ENCODE data around the gene LRIG2. TPM values are rescaled to one million over a fixed set of nuclear protein-coding genes. Genes with fewer than 3 reads are reported as not detected.
A peak's percentile ranks its signal among the peaks of the same experiment; 100 is the strongest.

The LRIG2 gene
- total and polyA plus RNA-seq, 2 experiments from 2014 or later = 4.3 to 12.7 TPM

- no peak overlapping the region for H3K4me3 ChIP-seq
- WGBS (ENCODE audit: low lambda C conversion rate, missing lambda C conversion rate) = 95% methylated on average over 4 of the region's 4 CpGs
- peaks cover 32% of the 10 kb centered on the region for H3K79me2 ChIP-seq
- no peaks in the 10 kb centered on the region for H3K27me3 ChIP-seq
- H3K27ac ChIP-seq = no peak overlapping the region
- no peak for DNase-seq (ENCODE audit: low spot score)
- no peaks in the 10 kb centered on the region for H3K36me3 ChIP-seq (replicated peaks; ENCODE audit: insufficient read depth, low read depth)
- H3K9me2 ChIP-seq (replicated peaks; ENCODE audit: insufficient read depth) = no peaks in the 10 kb centered on the region
- peaks cover 4% of the 10 kb centered on the region for H3K4me1 ChIP-seq (ENCODE audit: insufficient read depth)
- H3K4me2 ChIP-seq = no peak overlapping the region
- peaks cover under 1% of the 10 kb centered on the region for H4K20me1 ChIP-seq (ENCODE audit: insufficient read depth, poor library complexity, severe bottlenecking)
- no peaks in the 10 kb centered on the region for H3K9me3 ChIP-seq (ENCODE audit: low read depth)
- no peak overlapping the region for H2AFZ ChIP-seq
- TF ChIP-seq EZH2 (IDR thresholded peaks at IDR 0.05; ENCODE audit: borderline replicate concordance) = no peak
- TF ChIP-seq EZH2phosphoT487 (IDR thresholded peaks at IDR 0.05; ENCODE audit: low read depth, severe bottlenecking, unreplicated experiment) = no peak
- TF ChIP-seq CTCF (IDR thresholded peaks at IDR 0.05; ENCODE audit: poor library complexity) = no peak
Observed at GRCh38 chr1:113094506-113094905, 21.5 kb downstream of the LRIG2 start.

- WGBS (ENCODE audit: low lambda C conversion rate, missing lambda C conversion rate) = 76% methylated on average over 5 of the region's 5 CpGs
- no peak overlapping the region for H2AFZ ChIP-seq
- H3K4me3 ChIP-seq = no peak overlapping the region
- peak overlapping the region; percentile 34 for H3K27ac ChIP-seq
- peaks cover 21% of the 10 kb centered on the region for H3K79me2 ChIP-seq
- TF ChIP-seq EZH2 (IDR thresholded peaks at IDR 0.05; ENCODE audit: borderline replicate concordance) (no peak), EZH2phosphoT487 (IDR thresholded peaks at IDR 0.05; ENCODE audit: low read depth, severe bottlenecking, unreplicated experiment) (no peak), CTCF (IDR thresholded peaks at IDR 0.05; ENCODE audit: poor library complexity) (no peak)
- no peaks in the 10 kb centered on the region for H3K9me3 ChIP-seq (ENCODE audit: low read depth)
- no peaks in the 10 kb centered on the region for H3K27me3 ChIP-seq
- H3K36me3 ChIP-seq (replicated peaks; ENCODE audit: insufficient read depth, low read depth) = no peaks in the 10 kb centered on the region
- H3K4me1 ChIP-seq (ENCODE audit: insufficient read depth) = peaks cover 4% of the 10 kb centered on the region
- H4K20me1 ChIP-seq (ENCODE audit: insufficient read depth, poor library complexity, severe bottlenecking) = no peaks in the 10 kb centered on the region
- DNase-seq (ENCODE audit: low spot score) = no peak
- no peaks in the 10 kb centered on the region for H3K9me2 ChIP-seq (replicated peaks; ENCODE audit: insufficient read depth)
- no peak overlapping the region for H3K4me2 ChIP-seq
Observed at GRCh38 chr1:113095790-113096455, 22.9 kb downstream of the LRIG2 start.

- Histone ChIP-seq H3K9me3 (ENCODE audit: low read depth) (no peaks in the 10 kb centered on the region), H3K27ac (peak overlapping the region; percentile 18), H3K79me2 (peaks cover 18% of the 10 kb centered on the region), H2AFZ (no peak overlapping the region), H3K36me3 (replicated peaks; ENCODE audit: insufficient read depth, low read depth) (no peaks in the 10 kb centered on the region), H3K9me2 (replicated peaks; ENCODE audit: insufficient read depth) (no peaks in the 10 kb centered on the region), H3K27me3 (no peaks in the 10 kb centered on the region), H3K4me1 (ENCODE audit: insufficient read depth) (peaks cover under 1% of the 10 kb centered on the region), H3K4me3 (no peak overlapping the region), H4K20me1 (ENCODE audit: insufficient read depth, poor library complexity, severe bottlenecking) (no peaks in the 10 kb centered on the region), H3K4me2 (no peak overlapping the region)
- DNase-seq (ENCODE audit: low spot score) = no peak
- WGBS (ENCODE audit: low lambda C conversion rate, missing lambda C conversion rate) = 93% methylated on average over 3 of the region's 3 CpGs
- no peak for TF ChIP-seq EZH2phosphoT487 (IDR thresholded peaks at IDR 0.05; ENCODE audit: low read depth, severe bottlenecking, unreplicated experiment)
- no peak for TF ChIP-seq EZH2 (IDR thresholded peaks at IDR 0.05; ENCODE audit: borderline replicate concordance)
- TF ChIP-seq CTCF (IDR thresholded peaks at IDR 0.05; ENCODE audit: poor library complexity) = no peak
Observed at GRCh38 chr1:113096493-113096892, 23.5 kb downstream of the LRIG2 start.

Measured in hepatocyte (in vitro differentiated cells).